A673 (cell line): ENCODE results near the gene G3BP2.

Source experiments
- EZH2 ChIP-seq: fragments of 200-600 bp; sonication (generic); IDR thresholded peaks from 2 replicates; pipeline ENCODE4 v1.6.1; 2017; ENCODE audit warnings: borderline replicate concordance, low read depth, mild to moderate bottlenecking, mixed read lengths, antibody characterized with exemption, low read length; ENCODE audit not compliant: poor library complexity, severe bottlenecking
- TF ChIP-seq, protein P1 (sequence below): fragments of 300-800, 200-600 bp; sonication (generic); conservative IDR thresholded peaks from 2 replicates; pipeline ENCODE4 v1.5.1; 2017; ENCODE audit warnings: low read depth, mild to moderate bottlenecking, antibody characterized with exemption, low read length, moderate library complexity, mixed read lengths

DNA sequence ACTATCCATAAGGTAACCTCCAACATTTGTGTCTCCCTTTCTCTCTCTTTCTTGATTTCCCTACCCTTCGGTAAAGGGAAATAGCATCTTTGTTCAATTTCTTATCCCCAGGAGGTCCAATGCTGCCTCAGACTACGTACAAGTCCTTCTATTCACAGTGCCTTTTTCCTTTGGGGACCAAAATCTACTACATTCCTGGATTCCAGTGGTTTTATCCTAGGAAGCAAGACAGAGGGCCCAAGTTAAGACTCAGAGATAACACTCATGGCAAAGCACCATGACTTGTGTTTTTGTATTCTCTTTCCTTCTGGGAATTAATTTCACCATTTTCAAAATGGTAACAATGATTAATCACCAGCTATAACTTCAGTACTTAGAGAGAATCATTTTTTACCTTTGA, 10.6 kb downstream of the G3BP2 start:
- TF ChIP-seq EZH2: no peak
- TF ChIP-seq, protein P1, sequence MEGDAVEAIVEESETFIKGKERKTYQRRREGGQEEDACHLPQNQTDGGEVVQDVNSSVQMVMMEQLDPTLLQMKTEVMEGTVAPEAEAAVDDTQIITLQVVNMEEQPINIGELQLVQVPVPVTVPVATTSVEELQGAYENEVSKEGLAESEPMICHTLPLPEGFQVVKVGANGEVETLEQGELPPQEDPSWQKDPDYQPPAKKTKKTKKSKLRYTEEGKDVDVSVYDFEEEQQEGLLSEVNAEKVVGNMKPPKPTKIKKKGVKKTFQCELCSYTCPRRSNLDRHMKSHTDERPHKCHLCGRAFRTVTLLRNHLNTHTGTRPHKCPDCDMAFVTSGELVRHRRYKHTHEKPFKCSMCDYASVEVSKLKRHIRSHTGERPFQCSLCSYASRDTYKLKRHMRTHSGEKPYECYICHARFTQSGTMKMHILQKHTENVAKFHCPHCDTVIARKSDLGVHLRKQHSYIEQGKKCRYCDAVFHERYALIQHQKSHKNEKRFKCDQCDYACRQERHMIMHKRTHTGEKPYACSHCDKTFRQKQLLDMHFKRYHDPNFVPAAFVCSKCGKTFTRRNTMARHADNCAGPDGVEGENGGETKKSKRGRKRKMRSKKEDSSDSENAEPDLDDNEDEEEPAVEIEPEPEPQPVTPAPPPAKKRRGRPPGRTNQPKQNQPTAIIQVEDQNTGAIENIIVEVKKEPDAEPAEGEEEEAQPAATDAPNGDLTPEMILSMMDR: no peak
